ENCODE results near the gene EHBP1L1. TPM values are rescaled to one million over a fixed set of nuclear protein-coding genes. Genes with fewer than 3 reads are reported as not detected.

Gene EHBP1L1
- total and polyA plus RNA-seq, 2 of the 8 experiments (the other 6 are each of a cell fraction or from before 2014, with no cell fraction given), result 4.3 to 6.6 TPM

- H3K9ac ChIP-seq (replicated peaks in 1 of 4; ENCODE audit: extremely low read depth in 1 of 4, low read depth in 3 of 4, low read length in 3 of 4), result no peak overlapping the region
- DNase-seq (ENCODE audit: low read depth in 1 of 2, low spot score in 2 of 2) (no peak), FAIRE-seq (no peak)
- no peak overlapping the region for H3K56ac ChIP-seq (replicated peaks; ENCODE audit: insufficient read length, low read depth, low read length)
- H2BK12ac ChIP-seq (ENCODE audit: low read depth, low read length), result peak overlapping the region; percentile 3; the same call in 1 of the 2 replicates
- H2BK15ac ChIP-seq (ENCODE audit: low read length), result 0 out of 2 replicates have a peak overlapping the region, but pooled peaks have one; percentile 46
- peaks cover 0 to 2% of the 10 kb centered on the region in 2 experiments for H4K20me1 ChIP-seq (replicated peaks in 1 of 2; ENCODE audit: control insufficient read depth in 1 of 2, insufficient read depth in 2 of 2, low read length in 2 of 2)
- H3K4me2 ChIP-seq (ENCODE audit: insufficient read depth in 1 of 2, low read depth in 2 of 2, low read length in 2 of 2), result peak overlapping the region; percentile 62 to 84
- peaks cover 0 to 58% (median 48%) of the 10 kb centered on the region in 4 experiments; a peak in 6 of 7 replicates for H3K4me1 ChIP-seq (replicated peaks in 1 of 4; ENCODE audit: control insufficient read depth in 3 of 4, insufficient read depth in 4 of 4, low read length in 3 of 4)
- no peak overlapping the region for H2BK5ac ChIP-seq (ENCODE audit: low read depth, low read length)
- peaks cover 0 to 32% (median 22%) of the 10 kb centered on the region in 4 experiments; a peak in 5 of 7 replicates for H3K27me3 ChIP-seq (replicated peaks in 1 of 4; ENCODE audit: control insufficient read depth in 3 of 4, extremely low read depth in 1 of 4, insufficient read depth in 3 of 4, low read length in 3 of 4)
- no peak overlapping the region for H3K23ac ChIP-seq (ENCODE audit: insufficient read length)
- H3K14ac ChIP-seq (ENCODE audit: insufficient read length), result no peak overlapping the region
- peak overlapping the region in 1 of 4 experiments; percentile 77; a peak in 2 of 8 replicates for H3K4me3 ChIP-seq (ENCODE audit: extremely low read depth in 1 of 4, insufficient read depth in 2 of 4, low read depth in 3 of 4, low read length in 4 of 4)
- peaks cover 10% of the 10 kb centered on the region; the same call in 1 of the 2 replicates for H3K23me2 ChIP-seq (ENCODE audit: low read depth, low read length)
- H4K8ac ChIP-seq (ENCODE audit: extremely low read depth, insufficient read depth, low read length), result no peak overlapping the region
- no peak overlapping the region for H2AK5ac ChIP-seq (ENCODE audit: low read depth, low read length)
- H3K4ac ChIP-seq (replicated peaks; ENCODE audit: insufficient read length, low read depth, low read length), result no peak overlapping the region
- ChIA-PET POLR2A (ENCODE audit: partially characterized antibody) (interaction anchor here (0.6 to 1.6 kb wide), 7 partner anchors 8 to 55 kb away, joined by 3 to 5 read pairs (median 3); partner anchors contain the start of gene SCYL1), CTCF (ENCODE audit: partially characterized antibody) (interaction anchor here (1.0 to 6.9 kb wide), 9 partner anchors 10 to 77 kb away, joined by 3 to 78 read pairs (median 5); partner anchors contain the start of genes FAM89B and ZNRD2)
- no peaks in the 10 kb centered on the region for H3K79me1 ChIP-seq (ENCODE audit: low read depth, low read length)
- H4K91ac ChIP-seq (replicated peaks; ENCODE audit: insufficient read length, low read length), result no peak overlapping the region
- H3K18ac ChIP-seq (ENCODE audit: extremely low read depth, low read length), result no peak overlapping the region
- no peak overlapping the region for H2BK120ac ChIP-seq (replicated peaks; ENCODE audit: low read depth, low read length)
- WGBS, 2 experiments (ENCODE audit: extremely low coverage in 1 of 2, insufficient coverage in 1 of 2, insufficient read length in 1 of 2, insufficient replicate concordance in 2 of 2, low coverage in 1 of 2, low lambda C conversion rate in 2 of 2, missing lambda C conversion rate in 1 of 2), result 91% methylated on average over 12 of the region's 12 CpGs; no CpG with 5 or more reads in 1 of the 2 experiments
- H4K5ac ChIP-seq (ENCODE audit: insufficient read length, low read depth, low read length), result no peak overlapping the region
- H3K27ac ChIP-seq (ENCODE audit: low read depth, low read length), result no peak overlapping the region
- H3K36me3 ChIP-seq (ENCODE audit: control insufficient read depth in 2 of 4, insufficient read depth in 4 of 4, low read length in 3 of 4), result no peaks in the 10 kb centered on the region
- no peaks in the 10 kb centered on the region for H3K9me3 ChIP-seq (ENCODE audit: insufficient read depth in 2 of 2, low read depth in 1 of 2, low read length in 1 of 2)
- no peak overlapping the region for H2AFZ ChIP-seq (ENCODE audit: low read length)
- H2BK20ac ChIP-seq (ENCODE audit: low read length), result no peak overlapping the region
- H3K79me2 ChIP-seq (ENCODE audit: control insufficient read depth in 1 of 2, insufficient read depth in 2 of 2, low read length in 2 of 2), result no peaks in the 10 kb centered on the region
- TF ChIP-seq POLR2A (IDR thresholded peaks at IDR 0.05; ENCODE audit: control extremely low read depth in 1 of 2, low read depth in 2 of 2, low read length in 2 of 2) (no peak), SRF (IDR thresholded peaks at IDR 0.05; ENCODE audit: low read depth, low read length) (no peak), EP300 (IDR thresholded peaks at IDR 0.05; ENCODE audit: borderline replicate concordance in 1 of 2, low read depth in 2 of 2, low read length in 2 of 2) (no peak), ZNF274 (IDR thresholded peaks at IDR 0.05; ENCODE audit: borderline replicate concordance, extremely low read depth, low read length) (no peak), SAP30 (IDR thresholded peaks at IDR 0.05; ENCODE audit: insufficient read depth, insufficient replicate concordance, low read length) (no peak), CTCF (IDR thresholded peaks at IDR 0.05; ENCODE audit: control extremely low read depth in 1 of 3, insufficient read depth in 1 of 3, low read depth in 1 of 3, low read length in 3 of 3) (no peak), KDM5A (IDR thresholded peaks at IDR 0.05; ENCODE audit: low read length) (no peak), CBX8 (IDR thresholded peaks at IDR 0.05; ENCODE audit: borderline replicate concordance, low read depth, low read length) (no peak), SIRT6 (IDR thresholded peaks at IDR 0.05; ENCODE audit: low read length) (no peak)
Observed at GRCh38 chr11:65556470-65557279, 19.2 kb upstream of the EHBP1L1 start.
